HG02884 (cell line): ENCODE data around the gene SPPL2A.

ENCODE experiments used
- ATAC-seq: cut with Tn5 transposase; IDR thresholded peaks from one replicate; pipeline ENCODE4 v1.9.1; 2021; ENCODE audit warnings: mild to moderate bottlenecking, moderate library complexity; ENCODE audit not compliant: unreplicated experiment

SPPL2A gene

GRCh38 chr15:50774450-50774849 is 8.9 kb upstream of the SPPL2A start:
- no peak for ATAC-seq

DNA sequence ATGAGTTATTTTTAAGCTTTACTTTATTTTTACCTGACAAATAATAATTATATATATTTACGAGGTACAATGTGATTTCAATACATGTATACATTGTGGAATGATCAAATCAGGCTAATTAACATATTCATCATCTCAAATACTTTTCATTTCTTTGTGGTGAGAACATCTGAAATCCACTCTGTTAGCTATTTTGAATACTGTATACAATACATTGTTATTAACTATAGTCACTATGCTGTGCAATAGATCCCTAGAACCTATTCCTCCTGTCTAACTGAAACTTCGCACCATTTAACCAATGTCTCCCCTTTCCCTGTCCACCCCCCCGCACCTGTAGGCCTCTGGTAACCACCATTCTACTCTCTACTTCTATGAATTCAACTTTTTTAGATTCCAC is 7.9 kb upstream of the SPPL2A start:
- ATAC-seq = no peak

DNA sequence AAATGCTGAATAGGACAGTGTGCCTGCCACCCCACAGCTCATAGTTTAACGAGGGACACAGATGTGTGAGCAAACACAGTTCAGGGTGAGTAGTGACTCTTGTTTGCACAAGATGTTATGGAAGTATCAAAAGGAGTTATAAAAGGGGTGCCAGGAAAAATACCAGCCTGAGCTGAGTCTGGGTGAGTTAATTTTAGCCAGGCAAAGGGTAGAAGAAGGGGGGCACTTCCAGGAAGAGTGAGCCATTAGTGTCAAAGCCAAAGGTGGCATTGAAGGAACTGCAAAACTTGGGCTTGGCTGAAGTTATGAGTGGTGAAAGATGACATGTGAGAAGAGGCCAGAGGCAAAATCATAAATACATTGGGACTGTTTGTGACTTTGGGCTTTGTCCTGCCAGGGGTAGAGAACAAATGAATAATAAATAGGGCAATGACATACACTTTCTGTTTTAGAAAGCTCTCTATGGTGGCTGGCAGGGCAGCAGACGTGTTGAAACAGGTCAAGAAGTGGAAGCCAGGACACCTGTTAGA is 1.9 kb upstream of the SPPL2A start:
- no peak for ATAC-seq

DNA sequence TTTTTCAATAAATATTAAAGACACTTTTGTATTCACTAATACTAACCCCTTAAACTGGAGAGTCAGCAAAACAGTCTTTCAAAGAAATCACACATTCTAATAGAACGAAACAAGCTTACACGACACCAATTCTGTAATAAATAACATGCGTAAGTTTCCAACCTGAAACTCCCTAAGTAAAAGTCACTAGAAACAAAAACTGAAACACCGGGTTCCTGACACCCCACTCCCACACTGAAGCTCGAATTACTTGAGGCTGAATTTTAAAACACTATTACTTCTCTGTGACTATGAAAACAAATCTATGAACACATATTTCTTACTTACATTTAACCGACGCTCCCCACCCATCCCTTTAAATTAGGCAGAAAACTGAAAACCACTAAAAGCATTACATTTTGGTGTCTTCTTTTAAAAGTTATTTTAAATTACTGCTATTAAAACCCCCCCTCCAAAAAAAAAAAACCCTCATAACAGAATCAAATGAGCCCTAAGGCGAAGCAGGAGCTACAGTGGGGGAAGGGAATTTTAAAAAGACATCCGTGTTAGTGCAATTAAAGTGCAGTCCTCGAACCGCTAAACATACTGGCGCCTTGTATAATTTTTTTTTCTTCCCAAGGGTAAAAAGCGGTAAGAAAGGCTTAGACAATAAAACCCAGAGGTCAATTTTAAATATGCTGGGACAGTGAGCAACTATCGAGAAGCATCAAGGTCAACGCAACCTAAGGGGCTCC is 878 bp downstream of the SPPL2A start:
- ATAC-seq = no peak

GRCh38 chr15:50758712-50759205 is 6.7 kb downstream of the SPPL2A start:
- ATAC-seq = no peak

DNA sequence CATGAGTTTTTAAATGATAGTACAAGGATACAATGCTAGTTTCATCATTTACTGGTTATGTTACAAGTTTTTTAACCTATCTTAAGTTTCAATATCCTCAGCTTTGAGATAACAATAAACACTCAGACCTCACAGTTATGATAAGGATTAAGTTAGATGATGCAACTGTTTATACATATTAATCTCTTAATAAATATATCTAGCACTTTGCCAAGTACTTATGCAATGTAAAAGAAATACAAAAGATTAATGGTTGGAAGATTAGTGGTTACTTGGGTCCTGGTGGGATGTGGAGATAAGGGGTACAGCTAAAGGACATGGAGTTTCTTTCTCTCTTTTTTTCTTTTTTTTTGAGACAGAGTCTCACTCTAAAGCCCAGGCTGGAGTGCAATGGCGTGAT is 12.0 kb downstream of the SPPL2A start:
- no peak for ATAC-seq

GRCh38 chr15:50751394-50751793 is 14.1 kb downstream of the SPPL2A start:
- no peak for ATAC-seq

- ATAC-seq = no peak
These were observed 15.2 kb downstream of the SPPL2A start for GRCh38 chr15:50750227-50750705.

- no peak for ATAC-seq
These were observed 18.0 kb downstream of the SPPL2A start for GRCh38 chr15:50747523-50747922.

GRCh38 chr15:50744601-50745000 is 20.9 kb downstream of the SPPL2A start:
- ATAC-seq = no peak

DNA sequence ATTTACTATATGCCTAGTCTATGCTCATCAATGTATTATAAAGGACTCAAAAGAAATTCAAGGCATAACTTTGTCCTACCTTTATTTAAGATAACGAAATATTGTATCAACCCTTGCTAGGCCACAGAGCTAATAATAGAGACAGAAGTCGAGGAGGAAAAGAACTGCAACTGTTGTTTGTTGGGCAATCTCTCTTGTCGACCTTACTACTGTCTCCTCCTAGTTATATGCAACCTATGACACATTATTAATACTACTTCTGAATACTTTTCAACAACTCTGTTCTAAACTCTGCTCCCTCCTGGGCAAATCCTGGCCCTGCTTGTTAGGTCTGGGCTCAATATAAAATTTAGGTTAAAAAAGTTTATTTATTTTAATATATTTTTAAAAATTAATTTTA is 24.6 kb downstream of the SPPL2A start:
- no peak for ATAC-seq

GRCh38 chr15:50736823-50737222 is 28.7 kb downstream of the SPPL2A start:
- no peak for ATAC-seq

DNA sequence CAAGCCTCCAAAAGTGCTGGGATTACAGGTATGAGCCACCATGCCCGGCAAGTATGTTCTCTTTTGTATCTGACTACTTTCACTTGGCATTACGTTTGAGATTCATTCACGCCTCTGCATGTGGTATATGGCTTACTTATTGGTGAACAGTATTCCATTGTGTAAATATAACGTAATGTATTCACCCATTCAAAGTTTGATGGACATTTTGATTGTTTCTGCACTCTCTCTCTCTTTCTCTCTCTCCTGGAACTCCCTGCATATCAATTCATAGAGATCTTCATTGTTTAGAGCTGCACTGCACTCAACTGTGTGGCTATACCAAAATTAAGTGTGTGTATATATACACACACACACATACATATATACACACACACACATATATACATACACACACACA is 30.4 kb downstream of the SPPL2A start:
- ATAC-seq = no peak

DNA sequence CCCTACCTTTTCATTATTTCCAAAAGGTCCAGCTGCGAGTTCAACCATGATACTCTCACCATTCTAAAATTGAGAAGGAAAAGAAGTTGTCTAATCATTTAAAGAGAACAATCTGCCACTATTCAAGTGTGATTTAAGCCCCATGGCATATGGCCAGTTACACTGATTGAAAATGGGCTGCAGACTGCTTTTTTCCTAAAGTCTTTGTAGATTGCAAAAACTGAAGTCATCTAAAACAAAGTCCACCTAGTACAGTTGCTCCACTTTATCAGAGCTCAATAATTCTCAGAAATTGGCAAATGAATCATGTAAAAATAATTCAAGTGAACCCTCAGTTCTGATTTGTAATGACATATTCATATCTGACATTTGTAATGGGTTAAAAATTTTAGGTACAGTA is 39.2 kb downstream of the SPPL2A start:
- no peak for ATAC-seq

GRCh38 chr15:50718700-50719125 is 46.8 kb downstream of the SPPL2A start:
- ATAC-seq = no peak

DNA sequence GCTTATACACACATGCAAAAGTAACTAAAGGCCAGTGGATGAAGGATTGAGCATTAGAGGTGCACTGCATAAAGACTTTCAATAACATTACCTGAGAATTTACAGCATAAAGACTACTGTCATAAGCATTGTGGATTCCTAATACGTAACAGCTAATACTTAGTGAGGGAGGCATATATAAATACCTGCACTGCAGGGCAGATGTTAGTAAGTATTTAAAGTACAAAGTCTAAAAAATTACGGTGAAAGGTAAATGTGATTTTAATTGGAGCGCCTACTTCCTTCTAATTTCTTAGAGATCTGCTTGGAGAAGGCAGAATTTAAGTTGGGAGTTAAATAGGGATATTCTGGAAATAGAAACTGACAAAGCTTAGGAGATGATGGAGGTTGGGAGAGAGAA is 53.5 kb downstream of the SPPL2A start:
- no peak for ATAC-seq

GRCh38 chr15:50710585-50710984 is 54.9 kb downstream of the SPPL2A start:
- no peak for ATAC-seq

- no peak for ATAC-seq
These were observed 57.6 kb downstream of the SPPL2A start for GRCh38 chr15:50707878-50708427.

DNA sequence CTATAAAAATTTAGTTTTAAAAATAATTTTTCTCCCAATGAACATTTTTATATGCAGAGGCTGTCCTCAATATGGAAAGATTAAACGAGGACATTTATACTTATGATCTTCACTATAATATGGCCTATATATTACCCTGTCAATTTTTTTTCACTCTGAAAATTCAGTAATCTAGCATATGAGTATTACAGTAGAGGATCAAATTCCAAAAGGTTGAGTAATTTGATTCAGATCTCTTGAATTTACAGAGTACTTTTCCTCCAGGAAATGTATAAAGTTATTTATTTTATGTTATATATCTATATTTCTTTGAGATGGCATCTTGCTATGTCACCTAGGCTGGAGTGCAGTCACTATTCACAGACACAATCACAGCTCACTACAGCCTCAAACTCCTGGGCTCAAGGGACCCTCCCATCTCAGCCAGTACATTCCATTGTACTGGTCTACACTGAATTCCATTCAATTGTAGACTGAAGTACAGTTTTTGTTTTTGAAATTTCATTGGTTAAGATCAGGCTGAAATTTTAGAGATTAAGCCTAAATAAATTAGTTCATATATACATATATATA is 62.7 kb downstream of the SPPL2A start:
- no peak for ATAC-seq

GRCh38 chr15:50698101-50698500 is 67.4 kb downstream of the SPPL2A start:
- ATAC-seq = no peak

GRCh38 chr15:50697109-50697797 is 68.3 kb downstream of the SPPL2A start:
- ATAC-seq = no peak
